Neural progenitor cell (in vitro differentiated cells): ENCODE results near the gene PSMG1.

Source experiments
- CTCF ChIP-seq: fragments of 200-600 bp; sonication (generic); IDR thresholded peaks from 2 replicates; pipeline ENCODE4 v1.5.1; 2017; ENCODE audit warnings: antibody characterized with exemption, mild to moderate bottlenecking
- EZH2 ChIP-seq: fragments of 200-600 bp; sonication (generic); IDR thresholded peaks from 2 replicates; pipeline ENCODE4 v1.6.1; 2017; ENCODE audit warnings: antibody characterized with exemption, mild to moderate bottlenecking, moderate library complexity
- EZH2phosphoT487 ChIP-seq: fragments of 200-600 bp; sonication (generic); IDR thresholded peaks from 2 replicates; pipeline ENCODE4 v1.6.1; 2017; ENCODE audit warnings: antibody characterized with exemption

DNA sequence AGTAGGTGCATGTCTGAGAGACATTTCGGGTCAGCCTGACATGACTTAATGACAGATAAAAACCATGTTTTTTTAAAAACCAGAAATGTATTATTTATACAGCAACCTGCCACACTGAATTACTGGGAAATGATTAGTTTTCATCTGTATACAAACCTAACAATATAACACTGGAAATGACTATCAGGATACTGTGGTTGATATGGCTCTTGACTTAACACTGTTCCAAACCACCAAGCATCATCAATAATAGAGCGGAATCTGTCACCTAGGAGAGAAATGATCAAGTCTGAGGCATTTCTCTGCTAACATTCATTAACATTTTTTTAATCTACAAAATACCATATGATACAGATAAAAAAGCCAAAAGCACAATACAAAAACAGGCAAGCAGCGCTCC, 41.7 kb upstream of the PSMG1 start:
- TF ChIP-seq CTCF (no peak), EZH2 (no peak), EZH2phosphoT487 (no peak)
